ENCODE measurements around the gene KIT.
"Not testable (repeated sequence)": the region's sequence is repeated elsewhere in the genome, so short reads cannot be mapped to it uniquely, and the experiment has no call there.

The KIT gene

GRCh38 chr4:54632537-54632936, 25.2 kb upstream of the KIT start:
- no peak for DNase-seq (ENCODE audit: low spot score)
- in situ Hi-C loops (cut with MboI; ENCODE audit: low sequenced_read_pairs, unreplicated experiment): no loop called here

GRCh38 chr4:54633102-54633740, 24.5 kb upstream of the KIT start:
- in situ Hi-C loops (cut with MboI; ENCODE audit: low sequenced_read_pairs, unreplicated experiment); DNase-seq (ENCODE audit: low spot score): not testable (repeated sequence)

More at GRCh38 chr4:54632537-54632936, 25.2 kb upstream of the KIT start:
- no peak for TF ChIP-seq CTCF (IDR thresholded peaks at IDR 0.05; ENCODE audit: borderline replicate concordance, control extremely low read depth, extremely low read depth, insufficient read depth, missing control alignments)

GRCh38 chr4:54635318-54635717, 22.4 kb upstream of the KIT start:
- no peak for TF ChIP-seq CTCF (IDR thresholded peaks at IDR 0.05; ENCODE audit: borderline replicate concordance, control extremely low read depth, extremely low read depth, insufficient read depth, missing control alignments)

GRCh38 chr4:54637325-54637724, 20.4 kb upstream of the KIT start:
- in situ Hi-C loops (cut with MboI; ENCODE audit: low sequenced_read_pairs, unreplicated experiment): no loop called here
- DNase-seq (ENCODE audit: low spot score): no peak
- no peak for TF ChIP-seq CTCF (IDR thresholded peaks at IDR 0.05; ENCODE audit: borderline replicate concordance, control extremely low read depth, extremely low read depth, insufficient read depth, missing control alignments)

More at GRCh38 chr4:54635318-54635717, 22.4 kb upstream of the KIT start:
- DNase-seq (ENCODE audit: low spot score): no peak
- in situ Hi-C loops (cut with MboI; ENCODE audit: low sequenced_read_pairs, unreplicated experiment): no loop called here

- DNase-seq (ENCODE audit: low spot score); in situ Hi-C loops (cut with MboI; ENCODE audit: low sequenced_read_pairs, unreplicated experiment): not testable (repeated sequence)
Measured at GRCh38 chr4:54641101-54641500, 16.7 kb upstream of the KIT start.

- no peak for DNase-seq (ENCODE audit: low spot score)
- TF ChIP-seq CTCF (IDR thresholded peaks at IDR 0.05; ENCODE audit: borderline replicate concordance, control extremely low read depth, extremely low read depth, insufficient read depth, missing control alignments): no peak
- in situ Hi-C loops (cut with MboI; ENCODE audit: low sequenced_read_pairs, unreplicated experiment): no loop called here
Measured at GRCh38 chr4:54643172-54643571, 14.6 kb upstream of the KIT start.

GRCh38 chr4:54643958-54644751, 13.6 kb upstream of the KIT start:
- no peak for DNase-seq (ENCODE audit: low spot score)
- in situ Hi-C loops (cut with MboI; ENCODE audit: low sequenced_read_pairs, unreplicated experiment): no loop called here
- no peak for TF ChIP-seq CTCF (IDR thresholded peaks at IDR 0.05; ENCODE audit: borderline replicate concordance, control extremely low read depth, extremely low read depth, insufficient read depth, missing control alignments)

Data from GM13976 (cell line).